K562 (cell line): ENCODE data around the gene DLGAP1. TPM values are rescaled to one million over a fixed set of nuclear protein-coding genes. Genes with fewer than 3 reads are reported as not detected.

Experiments
- ATAC-seq: fragments of 200-7000 bp; cut with Tn5 transposase; 3 replicates; pipeline ENCODE4 v1.9.1; 2020; ENCODE audit warnings: moderate library complexity
- BruUV-seq: library from RNA; stranded (reverse); fragments of 400-500 nt; replicated peaks from 2 replicates; lab custom pipeline; 2021; lab: Mats Ljungman, UMichigan
- CTCF ChIA-PET: fragments of 300-600 bp; formaldehyde crosslinking; extraction: SDS; loops from one replicate; lab custom pipeline; 2021; ENCODE audit warnings: low intra/inter-chr PET ratio; lab: Yijun Ruan, JAX
- POLR2A ChIA-PET: fragments of 300-600, 350-650 bp; sonication (Branson Sonifier 250); formaldehyde crosslinking; extraction: SDS; loops from one replicate; lab custom pipeline; 2021; ENCODE audit warnings: antibody characterized with exemption, inconsistent platforms; lab: Yijun Ruan, JAX
- DNase-seq, 4 experiments: peaks; one replicate each; pipeline versions ENCODE4 v3.0.0 to v3.0.0-alpha.2; 2011 to 2018; ENCODE audit warnings: low spot score in 3 of 4, mixed read lengths in 3 of 4; ENCODE audit errors: extremely low read depth in 1 of 4
- FAIRE-seq: peaks from 2 replicates; lab custom pipeline; 2011; peaks lifted over from hg19 to GRCh38; lab: Jason Lieb, UNC
- H2AFZ ChIP-seq: 2 replicates; pipeline ENCODE4 v1.6.0; 2011; ENCODE audit warnings: low read depth, low read length, control low read depth, inconsistent platforms
- H3K27ac ChIP-seq: fragments of 200-600 bp; 3 replicates; pipeline ENCODE4 v1.8.0; 2011; ENCODE audit warnings: low read depth, mild to moderate bottlenecking, control low read depth, inconsistent platforms, low read length, moderate library complexity, mixed read lengths; ENCODE audit errors: extremely low read depth
- H3K27me3 ChIP-seq, 2 experiments: fragments of 300-600 bp in 1 of 2; 2 replicates in 1 of 2; 3 replicates in 1 of 2; pipeline versions ENCODE4 v1.6.0 to v1.8.0; 2011; ENCODE audit warnings: inconsistent platforms in 2 of 2, low read length in 2 of 2, mild to moderate bottlenecking in 1 of 2, mixed read lengths in 1 of 2, moderate library complexity in 1 of 2; ENCODE audit not compliant: control insufficient read depth in 2 of 2, insufficient read depth in 2 of 2
- H3K36me3 ChIP-seq: fragments of 300-600 bp; 3 replicates; pipeline ENCODE4 v1.8.0; 2011; ENCODE audit warnings: mild to moderate bottlenecking, low read length, inconsistent platforms; ENCODE audit not compliant: control insufficient read depth, insufficient read depth
- H3K4me1 ChIP-seq, 2 experiments: fragments of 200-600 bp in 1 of 2; replicated peaks in 1 of 2; 2 replicates in 1 of 2; 3 replicates in 1 of 2; pipeline versions ENCODE4 v1.5.1 to v1.8.0; 2011; ENCODE audit warnings: inconsistent platforms in 2 of 2, low read length in 2 of 2, mild to moderate bottlenecking in 1 of 2, mixed read lengths in 1 of 2, moderate library complexity in 1 of 2; ENCODE audit not compliant: control insufficient read depth in 2 of 2, insufficient read depth in 2 of 2
- H3K4me2 ChIP-seq: 2 replicates; pipeline ENCODE4 v1.6.1; 2011; ENCODE audit warnings: low read length, control low read depth, inconsistent platforms, mixed read lengths; ENCODE audit not compliant: insufficient read depth
- H3K4me3 ChIP-seq: fragments of 200-600 bp; sonication (generic), shearing (Covaris generic); 2 replicates; pipeline ENCODE4 v1.5.1; 2016; ENCODE audit warnings: control low read depth, inconsistent platforms
- H3K79me2 ChIP-seq: fragments of 200-600 bp; 3 replicates; pipeline ENCODE4 v1.8.0; 2011; ENCODE audit warnings: low read length, inconsistent platforms; ENCODE audit not compliant: control insufficient read depth, insufficient read depth
- H3K9ac ChIP-seq, 2 experiments: 2 replicates each; pipeline versions ENCODE4 v1.6.0 to v1.6.1; 2011; ENCODE audit warnings: low read depth in 2 of 2, low read length in 2 of 2, control low read depth in 1 of 2, inconsistent platforms in 1 of 2, mild to moderate bottlenecking in 1 of 2, mixed read lengths in 1 of 2; ENCODE audit not compliant: insufficient read depth in 1 of 2
- H3K9me1 ChIP-seq: one replicate; pipeline ENCODE4 v1.6.0; 2011; ENCODE audit warnings: inconsistent platforms, mild to moderate bottlenecking, low read length, moderate library complexity; ENCODE audit not compliant: control insufficient read depth, insufficient read depth
- H3K9me3 ChIP-seq: replicated peaks from 2 replicates; pipeline ENCODE4 v1.5.1; 2011; ENCODE audit warnings: low read depth, low read length, inconsistent platforms; ENCODE audit not compliant: control insufficient read depth, insufficient read depth
- H4K20me1 ChIP-seq: replicated peaks from 2 replicates; pipeline ENCODE4 v1.6.1; 2011; ENCODE audit warnings: low read length, inconsistent platforms, mixed read lengths; ENCODE audit not compliant: control insufficient read depth, insufficient read depth
- ATF7 ChIP-seq: fragments of 450-650 bp; IDR thresholded peaks from 2 replicates; pipeline ENCODE4 v1.7.1; 2014; ENCODE audit warnings: mild to moderate bottlenecking, moderate library complexity
- CBX2 ChIP-seq: fragments of 200-600 bp; sonication (generic); IDR thresholded peaks from one replicate; pipeline ENCODE4 v1.6.1; 2012; ENCODE audit warnings: mild to moderate bottlenecking, low read length, inconsistent platforms; ENCODE audit not compliant: insufficient read depth, poor library complexity, severe bottlenecking
- CHD2 ChIP-seq: IDR thresholded peaks from 2 replicates; pipeline ENCODE4 v1.6.1; 2011; ENCODE audit warnings: low read depth, low read length
- KAT8 ChIP-seq: fragments of 450-650 bp; IDR thresholded peaks from 2 replicates; pipeline ENCODE4 v1.6.1; 2016; ENCODE audit warnings: low read depth, mild to moderate bottlenecking
- KLF16 ChIP-seq: IDR thresholded peaks from 2 replicates; pipeline ENCODE4 v1.6.1; 2016; ENCODE audit warnings: antibody characterized with exemption
- LCOR ChIP-seq: sonication (generic); formaldehyde crosslinking; IDR thresholded peaks from 2 replicates; pipeline ENCODE4 v1.8.0; 2022; ENCODE audit warnings: mild to moderate bottlenecking, missing genetic modification reagents
- SMAD1 ChIP-seq: fragments of 150-350 bp; IDR thresholded peaks from 2 replicates; pipeline ENCODE4 v1.6.1; 2014; ENCODE audit warnings: low read length, low read depth; ENCODE audit not compliant: partially characterized antibody
- XRCC3 ChIP-seq: fragments of 450-650 bp; IDR thresholded peaks from 2 replicates; pipeline ENCODE4 v1.6.1; 2017; ENCODE audit warnings: mild to moderate bottlenecking, moderate library complexity
- ZNF143 ChIP-seq: sonication (generic); formaldehyde crosslinking; IDR thresholded peaks from 2 replicates; pipeline ENCODE4 v1.9.0; 2022; ENCODE audit warnings: mild to moderate bottlenecking, missing genetic modification reagents
- WGBS: fragments of 100-300 bp; shearing (Covaris generic); methylation state at CpG from one replicate; pipeline ENCODE4 v1.1.6; 2016; ENCODE audit warnings: low coverage, mixed read lengths; ENCODE audit not compliant: insufficient coverage; ENCODE audit errors: missing lambda C conversion rate; 5-methylcytosine and 5-hydroxymethylcytosine counted together
- in situ Hi-C: fragments of 300-500 bp; cut with MboI; formaldehyde crosslinking; loops from 4 replicates; pipeline ENCODE4 v1.15.0; 2018; ENCODE audit warnings: inconsistent platforms, mixed read lengths
- intact Hi-C: fragments of 100-400 bp; cut with micrococcal nuclease; formaldehyde crosslinking; loops from 2 replicates; pipeline ENCODE4 v1.14.2; 2022
- polyA plus RNA-seq, 8 experiments: library from polyadenylated mRNA; depleted of rRNA in 4 of 8; stranded (reverse) in 5 of 8; unstranded in 3 of 8; fragments of >200 nt; fragmentation: Nextera tagmentation in 2 of 8; fragmentation: Illumina TruSeq in 1 of 8; extraction: Ambion mirVana in 2 of 8; extraction: Trizol in 1 of 8; gene quantifications; 2 replicates each; pipeline versions ENCODE4 v1.2.1 to v1.2.3, GENCODE V29; 2011 to 2014; ENCODE audit warnings: inconsistent platforms in 1 of 8, missing spikeins in 1 of 8
- total RNA-seq, 7 experiments: library from RNA; depleted of rRNA in 6 of 7; stranded (reverse); fragments of >200 nt in 6 of 7; fragmentation: Illumina TruSeq in 2 of 7; extraction: Trizol in 2 of 7; gene quantifications; 2 replicates each; pipeline versions ENCODE4 v1.2.1 to v1.2.3, GENCODE V29; 2011 to 2021; ENCODE audit warnings: low replicate concordance in 1 of 7
- TF ChIP-seq, protein P1 (sequence below): fragments of 200-800 bp; sonication (Bioruptor generic); IDR thresholded peaks from 2 replicates; pipeline ENCODE4 v1.6.1; 2017; ENCODE audit warnings: missing genetic modification characterization, missing compliant biosample characterization
- TF ChIP-seq, protein P2 (sequence below), 2 experiments: fragments of 450-650 bp; conservative IDR thresholded peaks; 2 replicates each; pipeline ENCODE4 v1.6.1; 2017; ENCODE audit warnings: mild to moderate bottlenecking in 2 of 2, moderate library complexity in 2 of 2

The DLGAP1 gene
- total and polyA plus RNA-seq, 9 of the 15 experiments (the other 6 are each of a cell fraction or from before 2014, with no cell fraction given), result 0.04 to 0.22 (median 0.08) TPM

DNA sequence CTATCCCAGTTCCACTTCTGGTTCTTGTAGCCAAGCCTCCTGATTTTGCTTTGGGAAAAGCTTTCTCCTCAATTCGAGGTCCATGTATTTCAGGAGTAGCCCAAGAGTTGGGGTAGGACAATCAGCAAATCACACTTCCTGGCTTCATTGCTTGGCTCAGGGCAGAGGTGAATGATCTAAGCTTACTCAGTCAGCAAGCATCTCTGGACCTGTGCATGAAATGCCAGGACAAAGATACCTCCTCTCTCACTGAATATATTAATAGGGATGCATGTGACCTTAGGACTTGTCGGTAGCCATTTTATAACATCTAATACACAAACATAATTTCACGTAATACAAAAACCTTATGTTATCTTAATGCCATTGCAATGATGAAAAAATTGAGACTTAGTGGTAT is 632.0 kb downstream of the DLGAP1 start:
- H4K20me1 ChIP-seq, result no peaks in the 10 kb centered on the region
- CTCF ChIA-PET, result no interaction called here
- no peaks in the 10 kb centered on the region for H3K9me1 ChIP-seq
- H3K36me3 ChIP-seq, result no peaks in the 10 kb centered on the region
- H3K9ac ChIP-seq, result no peak overlapping the region
- in situ Hi-C loops, result no loop called here
- intact Hi-C loops, result no loop called here
- no peak overlapping the region for H2AFZ ChIP-seq
- 0% methylated on average over 3 of the region's 3 CpGs for WGBS
- POLR2A ChIA-PET, result interaction anchor here (0.6 kb wide), 1 partner anchor 30 kb away, joined by 3 read pairs; no protein-coding TSS in a partner anchor
- no peak overlapping the region for H3K4me3 ChIP-seq
- no peak for ATAC-seq
- no TSS peak for BruUV-seq
- H3K9me3 ChIP-seq, result no peaks in the 10 kb centered on the region
- no peaks in the 10 kb centered on the region; a peak in 1 of 5 replicates for H3K27me3 ChIP-seq
- no peak for FAIRE-seq
- no peaks in the 10 kb centered on the region for H3K4me1 ChIP-seq
- no peak overlapping the region for H3K27ac ChIP-seq
- no peak for TF ChIP-seq CBX2
- TF ChIP-seq KAT8, result no peak
- no peak for TF ChIP-seq ATF7
- no peak for TF ChIP-seq CHD2
- no peak for TF ChIP-seq XRCC3
- TF ChIP-seq SMAD1, result no peak
- TF ChIP-seq, all 486 proteins: peak for 0
- DNase-seq, result no peak
- Histone ChIP-seq H3K4me2 (no peak overlapping the region), H3K79me2 (no peaks in the 10 kb centered on the region)

DNA sequence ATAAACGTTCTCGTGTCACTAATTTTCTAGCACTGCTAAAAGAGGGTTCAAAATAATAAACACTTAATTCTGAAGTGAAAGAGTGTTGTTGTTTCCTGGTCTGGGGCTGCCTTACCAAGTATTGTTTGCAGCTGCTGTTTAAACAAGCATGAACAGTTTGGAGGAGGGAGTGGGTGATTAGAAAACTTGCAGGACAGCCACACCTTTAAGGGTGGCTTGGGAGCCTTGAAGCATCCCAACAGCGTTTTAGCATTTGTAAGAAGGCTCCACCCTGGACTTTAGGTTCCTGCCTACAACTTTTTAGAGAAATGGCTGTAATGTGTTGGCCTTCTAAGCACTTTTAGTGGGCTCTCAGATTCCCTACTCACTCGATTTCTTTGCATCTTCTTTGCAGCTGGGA is 633.6 kb downstream of the DLGAP1 start:
- Histone ChIP-seq H3K4me1 (no peaks in the 10 kb centered on the region), H3K9me3 (no peaks in the 10 kb centered on the region), H2AFZ (no peak overlapping the region), H3K27ac (no peak overlapping the region), H4K20me1 (no peaks in the 10 kb centered on the region), H3K36me3 (no peaks in the 10 kb centered on the region), H3K9me1 (no peaks in the 10 kb centered on the region), H3K9ac (no peak overlapping the region), H3K4me3 (no peak overlapping the region), H3K4me2 (no peak overlapping the region), H3K79me2 (no peaks in the 10 kb centered on the region), H3K27me3 (no peaks in the 10 kb centered on the region; a peak in 1 of 5 replicates)
- FAIRE-seq, result no peak
- intact Hi-C loops, result no loop called here
- TF ChIP-seq, protein P1, sequence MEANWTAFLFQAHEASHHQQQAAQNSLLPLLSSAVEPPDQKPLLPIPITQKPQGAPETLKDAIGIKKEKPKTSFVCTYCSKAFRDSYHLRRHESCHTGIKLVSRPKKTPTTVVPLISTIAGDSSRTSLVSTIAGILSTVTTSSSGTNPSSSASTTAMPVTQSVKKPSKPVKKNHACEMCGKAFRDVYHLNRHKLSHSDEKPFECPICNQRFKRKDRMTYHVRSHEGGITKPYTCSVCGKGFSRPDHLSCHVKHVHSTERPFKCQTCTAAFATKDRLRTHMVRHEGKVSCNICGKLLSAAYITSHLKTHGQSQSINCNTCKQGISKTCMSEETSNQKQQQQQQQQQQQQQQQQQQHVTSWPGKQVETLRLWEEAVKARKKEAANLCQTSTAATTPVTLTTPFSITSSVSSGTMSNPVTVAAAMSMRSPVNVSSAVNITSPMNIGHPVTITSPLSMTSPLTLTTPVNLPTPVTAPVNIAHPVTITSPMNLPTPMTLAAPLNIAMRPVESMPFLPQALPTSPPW (CRISPR knock-in tag), result no peak
- TF ChIP-seq LCOR (CRISPR knock-in tag) (no peak), KLF16 (no peak), ZNF143 (CRISPR knock-in tag) (no peak)
- TF ChIP-seq, protein P2, sequence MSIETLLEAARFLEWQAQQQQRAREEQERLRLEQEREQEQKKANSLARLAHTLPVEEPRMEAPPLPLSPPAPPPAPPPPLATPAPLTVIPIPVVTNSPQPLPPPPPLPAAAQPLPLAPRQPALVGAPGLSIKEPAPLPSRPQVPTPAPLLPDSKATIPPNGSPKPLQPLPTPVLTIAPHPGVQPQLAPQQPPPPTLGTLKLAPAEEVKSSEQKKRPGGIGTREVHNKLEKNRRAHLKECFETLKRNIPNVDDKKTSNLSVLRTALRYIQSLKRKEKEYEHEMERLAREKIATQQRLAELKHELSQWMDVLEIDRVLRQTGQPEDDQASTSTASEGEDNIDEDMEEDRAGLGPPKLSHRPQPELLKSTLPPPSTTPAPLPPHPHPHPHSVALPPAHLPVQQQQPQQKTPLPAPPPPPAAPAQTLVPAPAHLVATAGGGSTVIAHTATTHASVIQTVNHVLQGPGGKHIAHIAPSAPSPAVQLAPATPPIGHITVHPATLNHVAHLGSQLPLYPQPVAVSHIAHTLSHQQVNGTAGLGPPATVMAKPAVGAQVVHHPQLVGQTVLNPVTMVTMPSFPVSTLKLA (conservative IDR thresholded peaks at IDR 0.05), result no peak
- ChIA-PET CTCF (no interaction called here), POLR2A (interaction anchor here (1.2 to 1.3 kb wide), 2 partner anchors 19 to 50 kb away, joined by 4 to 5 read pairs; no protein-coding TSS in a partner anchor)
- no peak for ATAC-seq
- no TSS peak for BruUV-seq
- no peak for DNase-seq
- WGBS, result 2% methylated on average over 4 of the region's 4 CpGs
- in situ Hi-C loops, result no loop called here
